Caco-2 (cell line): ENCODE measurements around the gene SEC31B. TPM values are rescaled to one million over a fixed set of nuclear protein-coding genes. Genes with fewer than 3 reads are reported as not detected.

Experiments
- BruUV-seq: library from RNA; stranded (reverse); fragments of 400-500 nt; replicated peaks from 2 replicates; lab custom pipeline; 2021; lab: Mats Ljungman, UMichigan
- CTCF ChIA-PET: fragments of 300-600 bp; sonication (Branson Sonifier 250); formaldehyde crosslinking; loops from one replicate; lab custom pipeline; 2022; ENCODE audit warnings: antibody characterized with exemption; lab: Charles Lee
- POLR2A ChIA-PET: fragments of 300-600 bp; sonication (Branson Sonifier 250); formaldehyde crosslinking; loops from one replicate; lab custom pipeline; 2022; ENCODE audit warnings: antibody characterized with exemption; lab: Charles Lee
- DNase-seq, 2 experiments: peaks; one replicate each; pipeline versions ENCODE4 v3.0.0 to v3.0.0-alpha.2; 2020 to 2022
- H3K27me3 ChIP-seq: replicated peaks from 2 replicates; pipeline ENCODE4 v1.6.0; 2011; ENCODE audit warnings: low read length; ENCODE audit not compliant: control insufficient read depth, insufficient read depth
- H3K36me3 ChIP-seq: 2 replicates; pipeline ENCODE4 v1.5.1; 2011; ENCODE audit warnings: low read length; ENCODE audit not compliant: control insufficient read depth, insufficient read depth
- H3K4me1 ChIP-seq: fragments of 250-450 bp; sonication (Bioruptor Pico); 2 replicates; pipeline ENCODE4 v1.5.1; 2020; ENCODE audit warnings: mild to moderate bottlenecking
- H3K4me3 ChIP-seq: 2 replicates; pipeline ENCODE4 v1.5.1; 2011; ENCODE audit warnings: low read depth, mild to moderate bottlenecking, control low read depth, low read length
- H3K9me3 ChIP-seq: fragments of 250-450 bp; sonication (Bioruptor Pico); 2 replicates; pipeline ENCODE4 v1.5.1; 2020; ENCODE audit warnings: mild to moderate bottlenecking, moderate library complexity
- H3K27ac Mint-ChIP-seq: one replicate; pipeline ENCODE4 v1.8.0; 2022; ENCODE audit warnings: mixed read lengths; ENCODE audit not compliant: unreplicated experiment
- H3K27me3 Mint-ChIP-seq: one replicate; pipeline ENCODE4 v1.8.0; 2022; ENCODE audit warnings: mixed read lengths; ENCODE audit not compliant: insufficient read depth, unreplicated experiment
- H3K36me3 Mint-ChIP-seq: one replicate; pipeline ENCODE4 v1.8.0; 2022; ENCODE audit warnings: mild to moderate bottlenecking, mixed read lengths; ENCODE audit not compliant: insufficient read depth, unreplicated experiment
- H3K4me1 Mint-ChIP-seq: one replicate; pipeline ENCODE4 v1.8.0; 2022; ENCODE audit warnings: low read depth, mixed read lengths; ENCODE audit not compliant: unreplicated experiment
- H3K4me3 Mint-ChIP-seq: one replicate; pipeline ENCODE4 v1.8.0; 2022; ENCODE audit warnings: mild to moderate bottlenecking, moderate library complexity, mixed read lengths; ENCODE audit not compliant: unreplicated experiment
- H3K9me3 Mint-ChIP-seq: one replicate; pipeline ENCODE4 v1.8.0; 2022; ENCODE audit warnings: mixed read lengths; ENCODE audit not compliant: unreplicated experiment
- intact Hi-C: fragments of 100-400 bp; cut with micrococcal nuclease; formaldehyde crosslinking; loops from one replicate; pipeline ENCODE4 v1.10.0; 2022; ENCODE audit not compliant: unreplicated experiment
- total RNA-seq: library from RNA; stranded (reverse); gene quantifications from 2 replicates; pipeline ENCODE4 v1.2.3, GENCODE V29; 2022
- TF ChIP-seq, protein P1 (sequence below), 2 experiments: fragments of 200-600 bp in 1 of 2; IDR thresholded peaks; 1 replicate in 1 of 2; 2 replicates in 1 of 2; pipeline versions ENCODE4 v1.5.1 to v1.8.0; 2011 to 2022; ENCODE audit warnings: antibody characterized with exemption in 1 of 2, control low read depth in 1 of 2, inconsistent platforms in 1 of 2, low read depth in 1 of 2, low read length in 1 of 2, mild to moderate bottlenecking in 1 of 2, moderate library complexity in 1 of 2; ENCODE audit not compliant: insufficient read depth in 1 of 2, severe bottlenecking in 1 of 2, unreplicated experiment in 1 of 2

SEC31B gene
- total RNA-seq, 1 experiment from 2014 or later: 5.1 TPM

DNA sequence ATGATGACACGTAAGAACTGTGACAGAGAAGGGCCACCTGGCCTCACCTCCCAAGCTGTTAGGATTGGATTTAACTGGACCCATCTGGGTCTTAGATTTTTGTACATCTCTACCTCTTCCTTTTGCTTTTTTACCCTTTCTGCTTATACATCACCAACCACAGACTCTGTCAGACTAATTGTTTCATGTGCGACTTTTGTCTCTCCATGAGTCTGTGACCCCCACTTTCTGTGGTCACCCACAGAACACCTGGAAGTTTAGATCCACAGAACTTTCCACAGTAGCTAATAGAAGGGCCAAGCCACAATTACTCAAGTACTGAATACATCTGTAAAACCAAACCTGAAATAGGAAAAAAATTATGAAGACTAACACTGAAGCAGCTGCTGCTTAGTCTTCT, 23.1 kb downstream of the SEC31B start:
- TF ChIP-seq, protein P1, sequence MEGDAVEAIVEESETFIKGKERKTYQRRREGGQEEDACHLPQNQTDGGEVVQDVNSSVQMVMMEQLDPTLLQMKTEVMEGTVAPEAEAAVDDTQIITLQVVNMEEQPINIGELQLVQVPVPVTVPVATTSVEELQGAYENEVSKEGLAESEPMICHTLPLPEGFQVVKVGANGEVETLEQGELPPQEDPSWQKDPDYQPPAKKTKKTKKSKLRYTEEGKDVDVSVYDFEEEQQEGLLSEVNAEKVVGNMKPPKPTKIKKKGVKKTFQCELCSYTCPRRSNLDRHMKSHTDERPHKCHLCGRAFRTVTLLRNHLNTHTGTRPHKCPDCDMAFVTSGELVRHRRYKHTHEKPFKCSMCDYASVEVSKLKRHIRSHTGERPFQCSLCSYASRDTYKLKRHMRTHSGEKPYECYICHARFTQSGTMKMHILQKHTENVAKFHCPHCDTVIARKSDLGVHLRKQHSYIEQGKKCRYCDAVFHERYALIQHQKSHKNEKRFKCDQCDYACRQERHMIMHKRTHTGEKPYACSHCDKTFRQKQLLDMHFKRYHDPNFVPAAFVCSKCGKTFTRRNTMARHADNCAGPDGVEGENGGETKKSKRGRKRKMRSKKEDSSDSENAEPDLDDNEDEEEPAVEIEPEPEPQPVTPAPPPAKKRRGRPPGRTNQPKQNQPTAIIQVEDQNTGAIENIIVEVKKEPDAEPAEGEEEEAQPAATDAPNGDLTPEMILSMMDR (IDR thresholded peaks at IDR 0.05; ENCODE audit: insufficient read depth in 1 of 2, low read depth in 1 of 2, low read length in 1 of 2, severe bottlenecking in 1 of 2, unreplicated experiment in 1 of 2): no peak
- Mint-ChIP-seq H3K4me3 (no peak overlapping the region), H3K4me1 (no peaks in the 10 kb centered on the region), H3K27me3 (no peaks in the 10 kb centered on the region), H3K36me3 (no peaks in the 10 kb centered on the region), H3K9me3 (no peaks in the 10 kb centered on the region), H3K27ac (no peak overlapping the region)
- Histone ChIP-seq H3K9me3 (no peaks in the 10 kb centered on the region), H3K4me1 (no peaks in the 10 kb centered on the region), H3K36me3 (no peaks in the 10 kb centered on the region; the same call in 1 of the 2 replicates), H3K4me3 (no peak overlapping the region), H3K27me3 (no peaks in the 10 kb centered on the region)
- BruUV-seq: no TSS peak
- ChIA-PET CTCF (interaction anchor here (1.2 to 2.1 kb wide), 2 partner anchors 12 to 22 kb away, joined by 3 to 5 read pairs; no protein-coding TSS in a partner anchor), POLR2A (no interaction called here)
- intact Hi-C loops: no loop called here
- DNase-seq: no peak

DNA sequence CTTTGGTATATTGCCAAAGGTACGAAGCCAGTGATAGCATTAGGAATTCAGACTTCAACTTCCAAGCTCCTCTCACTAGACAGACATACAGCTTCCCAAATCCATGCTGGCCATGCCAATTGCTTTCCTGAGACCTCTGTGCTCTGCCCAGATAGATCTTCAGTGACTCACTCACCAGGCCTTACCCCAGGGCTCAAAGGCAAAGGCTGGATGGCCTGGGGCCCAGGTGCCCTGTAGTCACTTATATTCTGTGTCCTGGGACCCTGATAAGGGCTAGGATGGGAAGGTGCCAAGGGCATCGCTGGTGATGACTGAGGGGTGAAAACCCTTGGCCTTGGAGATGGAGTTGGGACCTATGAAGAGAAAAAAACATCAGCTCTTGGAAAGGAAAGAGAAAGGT, 29.1 kb downstream of the SEC31B start:
- POLR2A ChIA-PET: no interaction called here
- Histone ChIP-seq H3K9me3 (no peaks in the 10 kb centered on the region), H3K36me3 (no peaks in the 10 kb centered on the region), H3K4me3 (no peak overlapping the region), H3K4me1 (no peaks in the 10 kb centered on the region), H3K27me3 (no peaks in the 10 kb centered on the region)
- H3K4me1 Mint-ChIP-seq: no peaks in the 10 kb centered on the region
- H3K36me3 Mint-ChIP-seq: no peaks in the 10 kb centered on the region
- no peaks in the 10 kb centered on the region for H3K27me3 Mint-ChIP-seq
- no peaks in the 10 kb centered on the region for H3K9me3 Mint-ChIP-seq
- intact Hi-C loops: no loop called here
- no peak for DNase-seq
- BruUV-seq: no TSS peak
- no peak overlapping the region for H3K27ac Mint-ChIP-seq
- CTCF ChIA-PET: interaction anchor here (0.8 kb wide), 1 partner anchor 28 kb away, joined by 3 read pairs; no protein-coding TSS in a partner anchor
- no peak overlapping the region for H3K4me3 Mint-ChIP-seq
- TF ChIP-seq, protein P1 (IDR thresholded peaks at IDR 0.05; ENCODE audit: insufficient read depth in 1 of 2, low read depth in 1 of 2, low read length in 1 of 2, severe bottlenecking in 1 of 2, unreplicated experiment in 1 of 2): no peak

DNA sequence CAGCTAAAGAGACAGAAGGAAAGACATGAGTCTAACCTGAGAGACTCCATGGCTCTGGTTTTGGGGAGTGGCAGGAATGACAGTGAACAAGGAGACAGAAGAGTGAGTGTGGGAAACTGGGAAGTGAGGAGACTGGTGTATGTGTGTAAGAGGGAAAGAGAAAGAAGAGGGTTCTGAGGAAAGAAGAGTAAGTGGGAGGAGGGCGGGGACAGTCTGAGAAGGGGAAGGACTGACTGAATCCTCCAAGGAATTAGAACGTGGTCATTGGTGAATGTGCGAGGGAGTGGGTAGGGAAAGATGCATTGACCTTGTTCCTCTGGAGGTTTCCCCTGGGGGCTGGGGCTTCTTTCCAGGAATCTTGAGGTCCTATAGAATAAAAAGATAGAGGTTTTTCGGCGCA, 30.3 kb downstream of the SEC31B start:
- Mint-ChIP-seq H3K27ac (no peak overlapping the region), H3K36me3 (no peaks in the 10 kb centered on the region), H3K27me3 (no peaks in the 10 kb centered on the region), H3K4me1 (no peaks in the 10 kb centered on the region), H3K9me3 (no peaks in the 10 kb centered on the region), H3K4me3 (no peak overlapping the region)
- no peak for DNase-seq
- no TSS peak for BruUV-seq
- Histone ChIP-seq H3K9me3 (no peaks in the 10 kb centered on the region), H3K27me3 (no peaks in the 10 kb centered on the region), H3K4me1 (no peaks in the 10 kb centered on the region), H3K36me3 (no peaks in the 10 kb centered on the region), H3K4me3 (no peak overlapping the region)
- ChIA-PET CTCF (interaction anchor here (1.5 kb wide), 1 partner anchor 30 kb away, joined by 5 read pairs; no protein-coding TSS in a partner anchor), POLR2A (no interaction called here)
- TF ChIP-seq, protein P1 (IDR thresholded peaks at IDR 0.05; ENCODE audit: insufficient read depth in 1 of 2, low read depth in 1 of 2, low read length in 1 of 2, severe bottlenecking in 1 of 2, unreplicated experiment in 1 of 2): no peak
- intact Hi-C loops: no loop called here
